ENCODE results near the gene TAF11L14.

TAF11L14 gene

GRCh38 chr5:17680737-17681136 lies 46.5 kb downstream of the TAF11L14 start:
- no peak for DNase-seq

Measured in NCI-H2081 treated with DMSO at 0.1 percent for 48 hours (cell line).